Suprapubic skin (tissue), 4 donors: ENCODE measurements around the gene KLF16. TPM values are rescaled to one million over a fixed set of nuclear protein-coding genes. Genes with fewer than 3 reads are reported as not detected.
A peak's percentile ranks its signal among the peaks of the same experiment; 100 is the strongest.

ENCODE experiments used
- DNase-seq, 2 donors: peaks; one replicate each; pipeline ENCODE4 v3.0.0-alpha.2; 2019; ENCODE audit warnings: low spot score in 2 of 2
- H3K27ac ChIP-seq: fragments of 200-600 bp; sonication (generic); one replicate; pipeline ENCODE4 v1.5.1; 2019
- H3K27me3 ChIP-seq: fragments of 200-600 bp; sonication (generic); one replicate; pipeline ENCODE4 v1.5.1; 2019
- H3K36me3 ChIP-seq: fragments of 200-600 bp; sonication (generic); one replicate; pipeline ENCODE4 v1.5.1; 2019
- H3K4me1 ChIP-seq: fragments of 200-600 bp; sonication (generic); one replicate; pipeline ENCODE4 v1.5.1; 2019
- H3K4me3 ChIP-seq: fragments of 200-600 bp; sonication (generic); one replicate; pipeline ENCODE4 v1.5.1; 2019; ENCODE audit warnings: mild to moderate bottlenecking
- H3K9me3 ChIP-seq: fragments of 200-600 bp; sonication (generic); one replicate; pipeline ENCODE4 v1.5.1; 2019
- EP300 ChIP-seq: sonication (generic); formaldehyde crosslinking; IDR thresholded peaks from one replicate; pipeline ENCODE4 v1.6.1; 2017; ENCODE audit warnings: antibody characterized with exemption
- POLR2A ChIP-seq, 2 donors: fragments of 450-650 bp; IDR thresholded peaks; one replicate each; pipeline ENCODE4 v1.6.1; 2017; ENCODE audit warnings: antibody characterized with exemption in 2 of 2, mild to moderate bottlenecking in 2 of 2, moderate library complexity in 2 of 2
- POLR2AphosphoS5 ChIP-seq, 3 donors: sonication (generic); formaldehyde crosslinking; IDR thresholded peaks; one replicate each; pipeline ENCODE4 v1.6.1; 2017; ENCODE audit warnings: antibody characterized with exemption in 3 of 3
- WGBS: methylation state at CpG from one replicate; pipeline ENCODE4 v1.1.5; 2018; 5-methylcytosine and 5-hydroxymethylcytosine counted together
- total RNA-seq, 4 donors: library from RNA; depleted of rRNA; stranded (reverse); fragments of >200 nt; gene quantifications; one replicate each; pipeline ENCODE4 v1.1.0, GENCODE V29; 2016
- TF ChIP-seq, protein P1 (sequence below), 2 donors: fragments of 200-600 bp in 1 of 2; fragments of 450-650 bp in 1 of 2; sonication (generic) in 1 of 2; IDR thresholded peaks; one replicate each; pipeline ENCODE4 v1.5.1; 2016 to 2019; ENCODE audit warnings: antibody characterized with exemption in 2 of 2, mild to moderate bottlenecking in 1 of 2, moderate library complexity in 1 of 2

The KLF16 gene
- total RNA-seq, 4 donors from 2014 or later: 12.1 to 30.8 (median 20.9) TPM

DNA sequence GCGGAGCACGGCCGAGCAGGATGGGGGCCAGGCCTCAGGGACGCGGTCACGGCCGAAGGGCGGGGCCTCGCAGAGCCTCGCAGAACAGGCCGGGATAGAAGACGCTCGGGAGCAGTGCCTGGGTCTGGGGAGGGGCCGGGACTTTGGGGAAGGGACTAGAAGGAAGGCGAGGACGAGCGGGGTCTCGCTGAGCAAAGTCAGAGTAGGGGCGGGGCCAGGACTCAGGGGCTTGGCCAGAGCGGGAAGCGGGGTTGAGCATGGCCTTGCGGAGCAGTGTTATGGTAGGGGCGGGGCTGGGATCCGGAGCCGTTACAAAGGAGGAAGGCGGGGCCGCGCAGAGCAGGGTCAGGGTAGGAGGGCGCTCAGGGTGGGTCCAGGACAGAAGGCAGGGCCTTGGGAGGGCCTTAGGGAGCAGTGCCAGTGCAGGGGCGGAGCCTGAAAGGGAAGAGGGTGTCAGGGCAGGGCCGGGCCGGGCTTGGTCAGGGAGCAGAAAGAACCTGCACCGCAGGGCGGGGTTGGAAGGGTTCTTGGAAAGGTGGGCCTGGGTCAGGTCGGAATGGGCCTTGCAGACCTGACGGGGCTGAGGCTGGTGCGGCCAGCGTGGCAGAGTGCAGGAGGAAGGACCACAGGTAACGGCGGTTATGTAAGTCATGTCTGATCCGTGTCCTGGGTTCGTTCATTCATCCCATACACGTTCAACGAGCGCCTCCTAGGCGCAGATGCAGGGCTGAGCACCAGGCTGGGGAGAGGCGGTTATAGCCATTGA, 50.8 kb downstream of the KLF16 start:
- DNase-seq: peak; percentile 96 to 97
- Histone ChIP-seq H3K4me1 (peaks cover 27% of the 10 kb centered on the region), H3K27ac (peak overlapping the region; percentile 53), H3K4me3 (peak overlapping the region; percentile 55), H3K27me3 (no peaks in the 10 kb centered on the region), H3K36me3 (peaks cover 26% of the 10 kb centered on the region), H3K9me3 (no peaks in the 10 kb centered on the region)
- no peak for TF ChIP-seq EP300
- TF ChIP-seq, protein P1, sequence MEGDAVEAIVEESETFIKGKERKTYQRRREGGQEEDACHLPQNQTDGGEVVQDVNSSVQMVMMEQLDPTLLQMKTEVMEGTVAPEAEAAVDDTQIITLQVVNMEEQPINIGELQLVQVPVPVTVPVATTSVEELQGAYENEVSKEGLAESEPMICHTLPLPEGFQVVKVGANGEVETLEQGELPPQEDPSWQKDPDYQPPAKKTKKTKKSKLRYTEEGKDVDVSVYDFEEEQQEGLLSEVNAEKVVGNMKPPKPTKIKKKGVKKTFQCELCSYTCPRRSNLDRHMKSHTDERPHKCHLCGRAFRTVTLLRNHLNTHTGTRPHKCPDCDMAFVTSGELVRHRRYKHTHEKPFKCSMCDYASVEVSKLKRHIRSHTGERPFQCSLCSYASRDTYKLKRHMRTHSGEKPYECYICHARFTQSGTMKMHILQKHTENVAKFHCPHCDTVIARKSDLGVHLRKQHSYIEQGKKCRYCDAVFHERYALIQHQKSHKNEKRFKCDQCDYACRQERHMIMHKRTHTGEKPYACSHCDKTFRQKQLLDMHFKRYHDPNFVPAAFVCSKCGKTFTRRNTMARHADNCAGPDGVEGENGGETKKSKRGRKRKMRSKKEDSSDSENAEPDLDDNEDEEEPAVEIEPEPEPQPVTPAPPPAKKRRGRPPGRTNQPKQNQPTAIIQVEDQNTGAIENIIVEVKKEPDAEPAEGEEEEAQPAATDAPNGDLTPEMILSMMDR (IDR thresholded peaks at IDR 0.05): peak in 1 of 2 donors; percentile 40
- no peak for TF ChIP-seq POLR2A (IDR thresholded peaks at IDR 0.05)
- 1% methylated on average over 46 of the region's 47 CpGs for WGBS

DNA sequence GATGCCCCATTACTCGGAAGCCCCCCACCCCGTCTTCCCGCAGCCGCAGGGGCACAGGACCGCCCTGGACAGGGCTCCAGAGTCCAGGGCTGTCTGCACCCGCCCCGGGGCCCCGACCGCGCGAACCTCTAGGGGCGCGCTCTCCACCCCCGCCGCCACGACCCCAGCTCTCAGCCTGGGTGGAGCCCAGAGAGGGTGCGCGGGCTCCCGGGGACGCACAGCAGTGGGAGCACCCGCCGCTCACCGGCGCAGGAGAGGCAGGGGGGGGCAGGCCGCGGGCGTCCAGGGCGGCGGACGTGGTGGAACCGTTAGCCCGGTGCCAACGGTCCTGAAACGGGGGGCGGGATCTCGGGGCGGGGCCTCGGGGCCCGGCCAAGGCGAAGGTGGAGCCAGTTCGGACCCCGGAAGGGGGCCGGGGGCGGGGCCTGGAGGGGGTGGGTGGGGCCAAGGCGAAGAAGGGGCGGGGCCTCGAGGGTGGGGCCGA, 51.4 kb downstream of the KLF16 start, which contains the start of gene ATP8B3:
Gene ATP8B3, minus strand, starts transcription at position 335 of the 484 bp plus-strand sequence. CDS start 540 bp downstream, outside the sequence.
- H3K27ac ChIP-seq: peak within 1 kb of the TSS; percentile 53
- H3K4me1 ChIP-seq: peaks cover 29% of the 10 kb centered on the region
- DNase-seq: peak in 1 of 2 donors; percentile 86

DNA sequence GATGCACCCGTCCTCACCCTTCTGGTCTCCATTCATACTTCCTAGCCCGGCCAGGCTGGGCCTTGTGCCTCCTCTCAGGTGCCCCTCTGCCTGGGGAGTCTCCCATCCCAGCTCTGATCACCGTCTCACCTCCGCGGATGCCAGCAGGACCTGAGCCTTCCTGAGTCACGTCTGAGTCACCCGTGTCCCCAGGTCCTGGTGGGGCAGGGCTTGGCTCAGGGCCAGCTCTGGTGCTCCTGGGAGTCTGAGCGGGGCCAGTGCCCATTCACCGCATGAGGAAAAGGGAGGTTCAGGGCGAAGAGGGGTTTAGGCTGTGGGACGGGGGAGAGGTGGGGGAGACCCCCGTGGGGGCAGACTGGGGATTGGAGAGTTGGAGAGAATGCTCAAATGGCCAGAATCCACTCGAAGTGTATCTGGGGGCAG, 51.9 kb downstream of the KLF16 start:
- peak overlapping the region; percentile 55 for H3K4me3 ChIP-seq
- peak overlapping the region; percentile 53 for H3K27ac ChIP-seq
- H3K27me3 ChIP-seq: no peaks in the 10 kb centered on the region
- peaks cover 16% of the 10 kb centered on the region for H3K36me3 ChIP-seq
- peaks cover 29% of the 10 kb centered on the region for H3K4me1 ChIP-seq
- WGBS: 13% methylated on average over 6 of the region's 13 CpGs
- H3K9me3 ChIP-seq: no peaks in the 10 kb centered on the region
- TF ChIP-seq POLR2A (IDR thresholded peaks at IDR 0.05) (no peak), EP300 (no peak), POLR2AphosphoS5 (IDR thresholded peaks at IDR 0.05) (no peak)
- TF ChIP-seq, protein P1 (IDR thresholded peaks at IDR 0.05): no peak
- peak; percentile 89 to 91 for DNase-seq

More for the DNA sequence above, 51.4 kb downstream of the KLF16 start, which contains the start of gene ATP8B3:
- TF ChIP-seq, protein P1 (IDR thresholded peaks at IDR 0.05): peak in 1 of 2 donors; percentile 9
- TF ChIP-seq POLR2A (IDR thresholded peaks at IDR 0.05): no peak
- Histone ChIP-seq H3K27me3 (no peaks in the 10 kb centered on the region), H3K4me3 (peak within 1 kb of the TSS; percentile 55), H3K9me3 (no peaks in the 10 kb centered on the region), H3K36me3 (peaks cover 21% of the 10 kb centered on the region)
- WGBS: 4% methylated on average over 5 of the region's 48 CpGs

DNA sequence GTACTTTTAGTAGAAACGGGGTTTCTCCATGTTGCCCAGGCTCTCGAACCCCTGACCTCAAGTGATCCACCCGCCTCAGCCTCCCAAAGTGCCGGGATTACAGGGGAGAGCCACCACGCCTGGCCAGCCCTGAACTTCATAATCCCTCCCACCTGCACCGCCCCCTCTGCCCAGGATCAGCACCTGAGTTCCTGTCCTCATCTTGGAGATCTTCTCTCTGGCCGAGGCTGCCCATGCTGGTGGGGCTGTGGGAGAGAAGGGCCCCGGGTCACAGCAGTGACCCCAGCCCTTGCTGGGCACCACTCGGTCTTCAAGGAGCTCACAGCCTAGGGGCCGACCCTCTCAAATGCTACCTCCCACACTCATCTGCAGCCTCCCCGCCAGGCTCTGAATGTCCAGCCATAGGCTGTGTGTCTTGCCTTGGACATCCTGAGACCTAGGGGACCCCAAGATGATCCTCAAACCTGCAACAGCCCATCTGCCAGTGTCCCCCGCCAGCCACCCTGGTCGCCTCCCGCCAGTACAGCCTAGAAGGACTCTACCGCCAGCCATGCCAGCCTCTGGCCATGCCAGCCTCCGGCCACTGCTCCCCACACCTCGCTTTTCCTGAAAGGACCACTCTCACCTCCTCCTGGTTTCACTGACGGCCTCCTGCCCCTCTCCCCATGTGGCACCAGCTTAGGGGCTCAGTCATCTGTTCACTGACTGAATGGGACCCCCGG, 52.8 kb downstream of the KLF16 start:
- 91% methylated on average over 17 of the region's 19 CpGs for WGBS
- TF ChIP-seq EP300: no peak
- no peak for TF ChIP-seq POLR2AphosphoS5 (IDR thresholded peaks at IDR 0.05)
- no peak for TF ChIP-seq POLR2A (IDR thresholded peaks at IDR 0.05)
- TF ChIP-seq, protein P1 (IDR thresholded peaks at IDR 0.05): no peak
- DNase-seq: peak in 1 of 2 donors; percentile 65
- Histone ChIP-seq H3K27ac (no peak overlapping the region), H3K4me1 (peaks cover 29% of the 10 kb centered on the region), H3K4me3 (no peak overlapping the region), H3K9me3 (no peaks in the 10 kb centered on the region), H3K36me3 (peaks cover 7% of the 10 kb centered on the region), H3K27me3 (no peaks in the 10 kb centered on the region)

DNA sequence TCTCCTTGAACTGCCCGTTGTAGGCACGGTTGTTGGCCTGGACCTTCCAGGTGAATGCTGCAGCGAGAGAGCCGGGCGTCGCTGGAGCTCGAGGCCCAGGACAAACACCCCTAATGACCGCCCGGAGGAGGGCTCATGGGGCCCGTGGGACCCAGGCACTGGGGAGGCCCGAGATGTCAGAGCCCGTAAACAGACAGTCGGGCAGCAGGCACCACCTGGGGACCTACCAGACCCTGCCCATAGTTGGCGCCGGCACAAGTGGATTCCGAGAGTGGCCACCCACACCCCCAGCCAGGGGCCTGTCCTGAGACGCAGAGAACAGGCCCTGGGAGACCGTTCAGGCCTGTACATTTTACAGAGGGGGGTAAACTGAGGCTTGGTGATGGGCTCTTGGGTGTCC, 53.7 kb downstream of the KLF16 start:
- WGBS: 65% methylated on average over 4 of the region's 18 CpGs
- H3K4me1 ChIP-seq: peaks cover 29% of the 10 kb centered on the region
- no peaks in the 10 kb centered on the region for H3K27me3 ChIP-seq
- no peaks in the 10 kb centered on the region for H3K9me3 ChIP-seq
- peak in 1 of 2 donors; percentile 62 for DNase-seq
- no peak overlapping the region for H3K4me3 ChIP-seq
- no peak overlapping the region for H3K27ac ChIP-seq
- no peak for TF ChIP-seq EP300
- no peak for TF ChIP-seq POLR2A (IDR thresholded peaks at IDR 0.05)
- TF ChIP-seq POLR2AphosphoS5 (IDR thresholded peaks at IDR 0.05): no peak
- TF ChIP-seq, protein P1 (IDR thresholded peaks at IDR 0.05): no peak
- H3K36me3 ChIP-seq: no peaks in the 10 kb centered on the region
